ENCODE data around the gene DHRS7C.
A peak's percentile ranks its signal among the peaks of the same experiment; 100 is the strongest.

DHRS7C gene

DNA sequence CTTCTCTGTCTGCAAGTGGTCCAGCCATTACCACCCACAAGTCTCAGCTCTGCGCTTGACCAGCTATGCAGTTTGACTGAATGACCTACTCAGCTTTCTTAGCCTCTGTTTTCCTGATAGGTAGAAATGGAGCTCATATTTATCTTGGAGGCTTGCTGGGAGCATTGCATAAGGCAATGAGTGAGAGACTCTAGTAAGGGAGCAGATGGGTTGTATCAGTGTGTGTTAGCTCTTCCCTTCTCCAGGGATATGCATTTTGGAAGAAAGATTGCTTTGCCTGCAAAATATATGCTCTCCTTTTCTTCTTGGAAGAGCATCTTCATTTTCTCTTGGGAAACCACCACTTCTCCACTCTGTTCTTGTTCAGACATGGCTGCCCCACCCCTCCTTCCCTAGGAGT, 26.1 kb downstream of the DHRS7C start:
- DNase-seq, result no peak

DNA sequence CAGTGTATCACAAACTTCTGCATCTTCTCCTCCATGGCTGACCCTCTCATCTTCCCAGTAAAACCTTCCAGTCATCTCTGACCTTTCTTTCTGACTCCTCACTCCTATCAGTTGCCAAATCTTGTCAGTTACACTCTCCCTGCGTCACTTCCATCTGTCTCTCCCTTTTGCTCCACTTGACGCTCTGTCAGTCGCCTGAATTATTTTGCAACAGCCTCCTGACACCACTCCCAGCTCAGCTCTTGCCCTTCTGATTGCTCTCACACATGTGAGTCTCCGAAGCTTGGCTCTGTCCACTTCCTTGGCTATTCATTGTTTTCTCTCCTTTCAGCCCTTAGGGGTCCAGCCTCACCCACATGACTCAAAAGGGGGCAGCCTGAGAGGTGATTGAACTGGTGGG, 27.7 kb downstream of the DHRS7C start:
- DNase-seq, result no peak

DNA sequence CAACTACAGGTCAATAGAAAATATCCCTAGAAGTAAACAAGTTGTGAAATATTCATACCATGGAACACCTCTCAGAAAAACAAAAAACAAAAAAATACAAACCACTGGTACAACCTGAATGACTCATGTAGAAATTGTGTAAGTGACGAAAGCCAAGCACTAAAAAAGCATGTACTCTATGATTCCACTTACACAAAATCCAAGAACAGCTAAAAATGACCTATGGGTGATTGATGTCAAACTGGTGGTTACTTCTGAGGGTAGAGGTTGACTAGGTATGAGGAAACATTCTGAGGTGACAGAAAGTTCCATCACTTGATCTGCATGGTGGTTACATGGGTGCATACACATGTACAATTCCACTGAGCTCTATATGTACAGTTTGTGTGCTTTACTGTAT, 31.1 kb downstream of the DHRS7C start:
- no peak for DNase-seq

DNA sequence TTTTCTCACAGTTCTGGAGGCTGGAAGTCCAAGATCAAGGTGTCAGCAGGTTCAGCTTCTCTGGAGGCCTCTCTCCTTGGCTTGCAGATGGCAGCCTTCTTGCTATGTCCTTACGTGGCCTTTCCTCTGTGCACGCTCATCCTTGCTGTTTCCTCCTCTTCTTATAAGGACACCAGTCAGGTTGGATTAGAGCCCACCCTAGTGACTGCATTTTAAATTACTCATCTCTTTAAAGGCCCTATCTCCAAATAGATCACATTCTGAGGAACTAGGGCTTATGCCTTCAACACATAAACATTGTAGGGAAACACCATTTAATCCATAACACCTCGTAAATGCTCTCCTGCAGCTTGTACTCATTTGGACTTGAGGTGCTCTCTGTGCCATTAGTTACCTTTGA, 36.3 kb downstream of the DHRS7C start:
- DNase-seq, result no peak

DNA sequence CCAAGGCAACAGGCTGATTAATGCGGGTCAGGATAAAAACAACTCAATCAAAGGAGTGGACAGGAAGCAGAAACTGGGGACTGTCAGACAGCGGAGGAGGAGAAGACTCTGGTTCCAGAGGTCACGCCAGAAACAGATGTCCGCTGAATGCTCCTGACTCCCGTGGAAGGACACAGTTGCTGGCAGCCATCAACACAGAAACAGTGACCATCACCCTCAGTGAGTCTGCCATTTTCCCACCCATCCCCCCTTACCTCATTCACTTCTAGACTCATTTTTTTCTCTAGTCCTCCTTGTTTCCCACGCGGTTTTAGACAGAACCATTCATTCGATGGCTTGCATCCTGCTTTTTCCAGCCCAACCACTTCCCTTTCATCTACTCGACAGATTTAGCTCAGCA, 40.9 kb downstream of the DHRS7C start:
- DNase-seq, result no peak

DNA sequence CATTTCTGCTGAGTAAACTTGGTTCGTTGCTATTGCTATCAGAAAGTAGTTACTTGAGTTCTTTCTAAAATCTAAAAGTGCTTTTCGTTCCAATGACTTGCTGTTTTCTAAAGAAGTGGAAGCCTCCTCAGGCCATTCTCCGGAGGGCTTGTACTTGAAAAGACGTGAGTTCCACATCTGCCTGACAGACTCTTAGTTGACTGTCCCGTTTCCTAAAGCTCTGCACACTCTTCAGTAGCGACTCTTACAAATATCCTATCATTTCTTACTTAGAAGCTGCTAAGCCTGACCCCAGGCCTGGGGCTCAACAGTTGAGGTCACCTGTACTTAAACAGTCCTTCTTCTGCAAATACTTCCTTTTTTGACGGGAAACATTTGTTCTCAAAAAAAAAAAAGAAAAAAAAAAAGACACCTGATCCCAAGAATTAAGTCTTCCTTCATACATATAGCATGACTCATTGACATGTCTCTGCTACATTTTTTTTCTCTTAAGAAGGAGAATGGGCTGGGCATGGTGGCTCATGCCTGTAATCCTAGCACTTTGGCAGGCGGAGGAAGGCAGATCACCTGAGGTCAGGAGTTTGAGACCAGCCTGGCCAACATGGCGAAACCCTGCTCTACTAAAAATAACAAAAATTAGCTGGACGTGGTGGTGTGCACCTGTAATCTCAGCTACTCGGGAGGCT, 61.5 kb downstream of the DHRS7C start:
- DNase-seq, result no peak

DNA sequence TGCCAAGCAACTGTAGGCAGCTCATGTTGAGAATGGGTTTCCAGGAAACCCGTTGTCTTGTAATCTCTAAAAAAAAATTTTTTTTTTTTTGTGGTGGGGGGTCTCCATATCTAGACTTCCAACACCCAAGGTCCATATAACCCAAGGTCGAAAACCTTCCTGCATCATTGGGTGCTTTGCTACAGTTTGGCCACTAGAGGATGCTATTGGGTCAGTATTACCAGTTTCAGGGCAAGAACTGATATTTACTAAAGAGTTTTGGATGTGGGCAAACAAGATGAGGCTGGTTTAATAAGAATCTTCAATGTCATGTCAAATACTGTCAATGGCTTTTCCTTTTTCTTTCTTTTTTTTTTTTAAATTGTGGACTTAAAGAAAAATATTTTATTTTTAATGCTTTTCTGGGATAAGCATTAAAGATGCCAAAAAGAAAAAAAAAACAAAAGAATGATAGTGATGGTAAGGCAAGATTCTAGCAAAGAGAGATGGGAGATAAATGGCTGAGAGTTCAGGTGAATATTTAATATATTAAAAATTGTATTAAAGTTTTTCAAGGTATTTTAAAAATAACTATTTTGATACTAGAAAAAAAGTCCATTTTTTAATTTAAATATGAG, 62.2 kb downstream of the DHRS7C start:
- peak; percentile 53 for DNase-seq

DNA sequence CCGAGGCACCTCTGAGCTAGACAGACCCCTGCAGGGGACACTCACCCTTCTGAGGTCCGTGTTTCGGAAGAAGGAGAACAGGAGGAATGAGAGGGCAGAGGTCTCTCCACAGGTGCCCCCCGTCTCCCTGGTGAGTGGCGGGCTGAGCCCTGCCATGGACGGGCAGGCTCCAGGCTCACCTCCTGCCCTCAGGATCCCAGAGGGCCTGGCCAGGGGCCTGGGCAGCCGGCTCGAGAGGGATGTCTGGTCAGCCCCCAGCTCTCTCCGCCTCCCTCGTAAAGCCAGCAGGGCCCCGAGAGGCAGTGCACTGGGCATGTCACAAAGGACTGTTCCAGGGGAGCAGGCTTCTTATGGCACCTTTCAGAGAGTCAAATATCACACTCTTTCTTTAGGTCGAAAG, 62.8 kb downstream of the DHRS7C start:
- no peak for DNase-seq

DNA sequence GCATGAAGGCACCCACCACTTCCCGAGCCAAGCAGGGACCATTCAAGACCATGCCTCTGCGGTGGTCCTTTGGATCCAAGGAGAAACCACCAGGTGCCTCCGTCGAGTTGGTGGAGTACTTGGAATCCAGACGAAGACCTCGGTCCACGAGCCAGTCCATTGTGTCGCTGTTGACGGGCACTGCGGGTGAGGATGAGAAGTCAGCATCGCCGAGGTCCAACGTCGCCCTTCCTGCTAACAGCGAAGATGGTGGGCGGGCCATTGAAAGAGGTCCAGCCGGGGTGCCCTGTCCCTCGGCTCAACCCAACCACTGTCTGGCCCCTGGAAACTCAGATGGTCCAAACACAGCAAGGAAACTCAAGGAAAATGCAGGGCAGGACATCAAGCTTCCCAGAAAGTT, 63.4 kb downstream of the DHRS7C start:
- no peak for DNase-seq

DNA sequence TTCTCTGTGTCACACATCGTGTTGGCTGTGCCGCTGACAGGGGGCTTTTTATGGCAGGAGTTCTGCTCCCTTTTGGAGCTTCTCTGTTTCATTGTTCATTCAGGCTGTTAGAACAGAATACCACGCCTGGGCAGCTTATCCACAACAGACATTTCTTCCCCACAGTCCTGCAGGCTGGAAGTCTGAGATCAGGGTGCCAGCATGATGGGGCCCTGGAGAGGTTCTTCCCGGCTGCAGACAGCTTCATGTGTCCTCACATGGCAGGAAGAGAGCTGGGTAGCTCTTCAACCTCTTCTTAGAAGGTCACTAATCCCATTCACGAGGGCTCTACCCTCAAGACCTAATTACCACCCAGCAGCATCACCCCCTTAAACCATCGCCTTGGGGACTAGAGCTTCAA, 65.1 kb downstream of the DHRS7C start:
- no peak for DNase-seq

DNA sequence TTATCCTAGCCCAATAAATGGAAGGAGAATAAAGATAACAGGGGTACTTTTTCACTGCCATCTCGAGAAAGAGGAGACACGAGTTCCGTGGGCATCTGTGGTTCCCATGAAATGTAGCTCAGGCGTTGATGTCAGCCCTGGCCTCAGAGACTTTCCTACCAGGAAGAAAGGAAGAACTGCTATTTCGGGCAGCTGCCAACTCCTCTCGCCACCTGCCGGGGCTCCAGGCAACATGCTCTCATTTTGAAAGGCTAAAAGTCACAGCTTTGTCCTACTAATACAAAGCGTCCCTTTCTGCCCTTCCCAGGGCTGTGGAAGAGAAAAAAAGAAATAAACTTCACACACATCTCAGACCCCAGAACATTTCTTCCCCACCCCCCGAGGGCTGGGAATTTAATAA, 65.8 kb downstream of the DHRS7C start:
- no peak for DNase-seq

Data from NCI-H1105 treated with DMSO at 0.1 percent for 48 hours (cell line).